Endothelial cell (in vitro differentiated cells): Measurements from ENCODE around the gene ZBTB20. TPM values are rescaled to one million over a fixed set of nuclear protein-coding genes. Genes with fewer than 3 reads are reported as not detected.
"Not testable (repeated sequence)": the region's sequence is repeated elsewhere in the genome, so short reads cannot be mapped to it uniquely, and the experiment has no call there.

Source experiments
- DNase-seq: peaks from one replicate; pipeline ENCODE4 v3.0.0; 2021; ENCODE audit warnings: low spot score
- H3K27ac Mint-ChIP-seq: one replicate; pipeline ENCODE4 v1.8.0; 2021; ENCODE audit warnings: mixed read lengths, inconsistent platforms; ENCODE audit not compliant: unreplicated experiment
- H3K27me3 Mint-ChIP-seq: one replicate; pipeline ENCODE4 v1.8.0; 2021; ENCODE audit warnings: mild to moderate bottlenecking, moderate library complexity, mixed read lengths, inconsistent platforms; ENCODE audit not compliant: unreplicated experiment
- H3K36me3 Mint-ChIP-seq: one replicate; pipeline ENCODE4 v1.8.0; 2021; ENCODE audit warnings: mild to moderate bottlenecking, low read depth, mixed read lengths, inconsistent platforms; ENCODE audit not compliant: unreplicated experiment
- H3K4me1 Mint-ChIP-seq: one replicate; pipeline ENCODE4 v1.8.0; 2021; ENCODE audit warnings: mild to moderate bottlenecking, mixed read lengths, inconsistent platforms; ENCODE audit not compliant: unreplicated experiment
- H3K4me3 Mint-ChIP-seq: one replicate; pipeline ENCODE4 v1.8.0; 2021; ENCODE audit warnings: mild to moderate bottlenecking, mixed read lengths, inconsistent platforms; ENCODE audit not compliant: unreplicated experiment
- H3K9me3 Mint-ChIP-seq: one replicate; pipeline ENCODE4 v1.8.0; 2021; ENCODE audit warnings: mixed read lengths, inconsistent platforms; ENCODE audit not compliant: unreplicated experiment
- total RNA-seq: library from RNA; stranded (reverse); fragmentation: NEBNext Ultra II Directional; extraction: Animal tissue kit (Norgen Biotek cat#: 25700); gene quantifications from one replicate; pipeline ENCODE4 v1.2.1, GENCODE V29; 2021; ENCODE audit not compliant: unreplicated experiment
- TF ChIP-seq, protein P1 (sequence below): fragments of 200-600 bp; sonication (generic); IDR thresholded peaks from one replicate; pipeline ENCODE4 v1.5.0; 2021; ENCODE audit warnings: antibody characterized with exemption; ENCODE audit not compliant: unreplicated experiment

ZBTB20 gene
- total RNA-seq, 1 donor from 2014 or later: 4.2 TPM

DNA sequence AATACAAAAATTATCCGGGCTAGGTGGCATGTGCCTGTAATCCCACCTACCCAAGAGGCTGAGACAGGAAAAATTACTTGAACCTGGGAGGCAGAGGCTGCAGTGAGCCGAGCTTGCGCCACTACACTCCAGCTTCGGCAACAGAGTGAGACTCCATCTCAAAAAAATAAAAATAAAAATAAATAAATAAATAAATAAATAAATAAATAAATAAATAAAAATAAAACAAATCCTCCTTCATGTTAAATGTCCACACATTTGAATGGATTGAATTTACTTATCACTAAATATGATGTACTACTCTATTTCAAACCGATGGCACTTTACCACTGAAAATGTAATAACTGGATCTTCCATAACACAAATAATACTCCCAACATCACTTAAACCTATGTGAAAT is 36.3 kb downstream of the ZBTB20 start:
- H3K36me3 Mint-ChIP-seq: no peaks in the 10 kb centered on the region
- TF ChIP-seq, protein P1, sequence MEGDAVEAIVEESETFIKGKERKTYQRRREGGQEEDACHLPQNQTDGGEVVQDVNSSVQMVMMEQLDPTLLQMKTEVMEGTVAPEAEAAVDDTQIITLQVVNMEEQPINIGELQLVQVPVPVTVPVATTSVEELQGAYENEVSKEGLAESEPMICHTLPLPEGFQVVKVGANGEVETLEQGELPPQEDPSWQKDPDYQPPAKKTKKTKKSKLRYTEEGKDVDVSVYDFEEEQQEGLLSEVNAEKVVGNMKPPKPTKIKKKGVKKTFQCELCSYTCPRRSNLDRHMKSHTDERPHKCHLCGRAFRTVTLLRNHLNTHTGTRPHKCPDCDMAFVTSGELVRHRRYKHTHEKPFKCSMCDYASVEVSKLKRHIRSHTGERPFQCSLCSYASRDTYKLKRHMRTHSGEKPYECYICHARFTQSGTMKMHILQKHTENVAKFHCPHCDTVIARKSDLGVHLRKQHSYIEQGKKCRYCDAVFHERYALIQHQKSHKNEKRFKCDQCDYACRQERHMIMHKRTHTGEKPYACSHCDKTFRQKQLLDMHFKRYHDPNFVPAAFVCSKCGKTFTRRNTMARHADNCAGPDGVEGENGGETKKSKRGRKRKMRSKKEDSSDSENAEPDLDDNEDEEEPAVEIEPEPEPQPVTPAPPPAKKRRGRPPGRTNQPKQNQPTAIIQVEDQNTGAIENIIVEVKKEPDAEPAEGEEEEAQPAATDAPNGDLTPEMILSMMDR: no peak
- no peaks in the 10 kb centered on the region for H3K4me1 Mint-ChIP-seq
- no peaks in the 10 kb centered on the region for H3K9me3 Mint-ChIP-seq
- H3K27ac Mint-ChIP-seq: no peak overlapping the region
- no peak overlapping the region for H3K4me3 Mint-ChIP-seq
- DNase-seq: no peak
- H3K27me3 Mint-ChIP-seq: no peaks in the 10 kb centered on the region

GRCh38 chr3:115110066-115110465 is 37.0 kb downstream of the ZBTB20 start:
- not testable (repeated sequence) for H3K27me3 Mint-ChIP-seq, H3K36me3 Mint-ChIP-seq, DNase-seq, H3K4me1 Mint-ChIP-seq, H3K9me3 Mint-ChIP-seq, H3K27ac Mint-ChIP-seq, H3K4me3 Mint-ChIP-seq

DNA sequence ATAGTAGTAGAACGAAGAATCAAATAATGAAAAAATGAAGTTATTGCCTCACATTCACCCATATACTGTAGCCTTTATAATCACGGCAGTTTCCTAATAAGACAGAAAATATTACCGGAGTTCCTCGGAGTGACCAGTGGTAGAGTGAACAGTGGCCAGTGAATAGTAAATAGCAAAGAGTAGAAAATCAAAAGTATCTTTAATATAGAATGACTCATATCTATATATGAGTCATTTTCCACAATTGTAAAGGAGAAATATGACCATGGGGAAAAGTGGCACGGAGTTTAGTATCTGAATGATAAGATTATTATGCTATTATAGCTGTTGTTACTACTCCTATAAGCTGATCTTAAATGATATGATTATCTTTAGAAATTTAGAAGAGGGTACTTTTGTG is 38.5 kb downstream of the ZBTB20 start:
- Mint-ChIP-seq H3K27me3 (no peaks in the 10 kb centered on the region), H3K36me3 (no peaks in the 10 kb centered on the region), H3K4me3 (no peak overlapping the region), H3K4me1 (no peaks in the 10 kb centered on the region), H3K27ac (no peak overlapping the region), H3K9me3 (no peaks in the 10 kb centered on the region)
- TF ChIP-seq, protein P1: no peak
- no peak for DNase-seq

DNA sequence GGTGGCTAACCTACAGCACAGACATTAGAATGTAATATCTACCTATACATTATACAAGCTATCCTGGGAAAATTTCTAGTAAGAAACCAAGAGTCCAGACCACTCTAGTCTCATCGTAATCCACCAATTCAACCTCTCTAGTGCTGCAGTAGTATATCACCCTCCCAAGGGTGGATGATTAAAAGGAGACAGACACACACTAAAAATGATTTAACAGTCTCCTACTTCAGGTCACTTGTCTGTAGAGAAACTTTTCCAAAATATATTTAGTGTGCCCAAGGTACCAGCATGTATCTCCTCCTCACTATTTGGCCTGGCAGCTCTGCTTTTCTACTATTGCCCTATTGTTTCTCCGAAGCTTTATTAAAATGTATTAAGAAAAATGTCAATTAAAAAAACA is 45.0 kb downstream of the ZBTB20 start:
- Mint-ChIP-seq H3K9me3 (no peaks in the 10 kb centered on the region), H3K36me3 (no peaks in the 10 kb centered on the region), H3K27me3 (no peaks in the 10 kb centered on the region), H3K27ac (no peak overlapping the region), H3K4me3 (no peak overlapping the region), H3K4me1 (peaks cover 6% of the 10 kb centered on the region)
- no peak for DNase-seq
- TF ChIP-seq, protein P1: no peak

DNA sequence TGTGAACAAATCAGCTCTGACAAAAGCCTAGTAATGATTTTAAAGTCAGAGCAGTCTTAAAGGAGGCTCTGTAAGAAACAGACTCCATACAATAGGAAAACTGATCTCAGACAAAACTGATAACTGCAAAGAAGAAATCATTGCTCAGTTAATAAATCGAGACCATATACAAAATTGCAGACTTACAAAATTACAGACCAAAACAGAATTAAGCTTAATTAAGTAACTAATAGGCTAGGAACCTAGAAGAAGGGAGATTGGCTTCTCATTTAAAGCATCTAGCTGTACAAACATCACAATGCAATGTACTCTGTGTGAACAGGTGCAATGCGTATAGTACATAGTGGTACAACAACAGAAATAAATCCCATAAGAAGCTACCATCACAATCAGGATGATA is 46.3 kb downstream of the ZBTB20 start:
- Mint-ChIP-seq H3K27me3 (no peaks in the 10 kb centered on the region), H3K4me1 (peaks cover 6% of the 10 kb centered on the region), H3K27ac (no peak overlapping the region), H3K4me3 (no peak overlapping the region), H3K36me3 (no peaks in the 10 kb centered on the region), H3K9me3 (no peaks in the 10 kb centered on the region)
- TF ChIP-seq, protein P1: no peak
- no peak for DNase-seq
